Loucy (cell line): ENCODE data around the gene RBM44.
"Not testable (repeated sequence)": the region's sequence is repeated elsewhere in the genome, so short reads cannot be mapped to it uniquely, and the experiment has no call there.

Experiments used
- H2AFZ ChIP-seq: fragments of 200-600 bp; sonication (generic); 2 replicates; pipeline ENCODE4 v1.6.0; 2016; ENCODE audit warnings: antibody characterized with exemption, mild to moderate bottlenecking, low read length, moderate library complexity
- H3F3A ChIP-seq: fragments of 200-600 bp; 2 replicates; pipeline ENCODE4 v1.6.0; 2016; ENCODE audit warnings: antibody characterized with exemption, low read depth, mild to moderate bottlenecking
- H3K27me3 ChIP-seq: fragments of 200-600 bp; sonication (generic); 2 replicates; pipeline ENCODE4 v1.6.1; 2014; ENCODE audit warnings: low read length, mild to moderate bottlenecking; ENCODE audit not compliant: insufficient read depth, poor library complexity, severe bottlenecking
- H3K36me3 ChIP-seq: fragments of 200-600 bp; sonication (generic); 2 replicates; pipeline ENCODE4 v1.6.1; 2016; ENCODE audit warnings: low read length; ENCODE audit not compliant: insufficient read depth
- H3K4me1 ChIP-seq: fragments of 200-600 bp; sonication (generic); 2 replicates; pipeline ENCODE4 v1.5.1; 2014; ENCODE audit warnings: low read length, mild to moderate bottlenecking; ENCODE audit not compliant: insufficient read depth, poor library complexity, severe bottlenecking
- H3K4me2 ChIP-seq: fragments of 200-600 bp; sonication (generic); 2 replicates; pipeline ENCODE4 v1.6.0; 2014; ENCODE audit warnings: antibody characterized with exemption, low read length, low read depth, mild to moderate bottlenecking; ENCODE audit not compliant: poor library complexity, severe bottlenecking
- H3K4me3 ChIP-seq: fragments of 200-600 bp; sonication (generic); 2 replicates; pipeline ENCODE4 v1.5.1; 2014; ENCODE audit warnings: low read length, mild to moderate bottlenecking, mixed read lengths; ENCODE audit not compliant: poor library complexity, severe bottlenecking
- H3K79me2 ChIP-seq: fragments of 200-600 bp; sonication (generic); 2 replicates; pipeline ENCODE4 v1.6.1; 2014; ENCODE audit warnings: low read length; ENCODE audit not compliant: insufficient read depth
- H3K9ac ChIP-seq: fragments of 200-600 bp; sonication (generic); 2 replicates; pipeline ENCODE4 v1.6.0; 2014; ENCODE audit warnings: mild to moderate bottlenecking, low read depth, low read length, moderate library complexity; ENCODE audit not compliant: poor library complexity, severe bottlenecking
- H3K9me2 ChIP-seq: fragments of 200-600 bp; sonication (generic); replicated peaks from 2 replicates; pipeline ENCODE4 v1.6.1; 2016; ENCODE audit warnings: low read depth, low read length, mixed read lengths
- H3K9me3 ChIP-seq: fragments of 200-600 bp; sonication (generic); 2 replicates; pipeline ENCODE4 v1.6.1; 2014; ENCODE audit warnings: mild to moderate bottlenecking, antibody characterized with exemption, low read length, low read depth; ENCODE audit not compliant: insufficient read depth
- H4K20me1 ChIP-seq: fragments of 200-600 bp; sonication (generic); 2 replicates; pipeline ENCODE4 v1.6.0; 2014; ENCODE audit warnings: antibody characterized with exemption, low read length, mild to moderate bottlenecking; ENCODE audit not compliant: insufficient read depth, poor library complexity, severe bottlenecking
- CTCF ChIP-seq: fragments of 200-600 bp; sonication (generic); conservative IDR thresholded peaks from 2 replicates; pipeline ENCODE4 v1.5.1; 2014; ENCODE audit warnings: mild to moderate bottlenecking, antibody characterized with exemption, low read length
- EZH2phosphoT487 ChIP-seq: fragments of 200-600 bp; IDR thresholded peaks from 2 replicates; pipeline ENCODE4 v1.6.1; 2018; ENCODE audit warnings: antibody characterized with exemption, mild to moderate bottlenecking, moderate library complexity, borderline replicate concordance

Gene RBM44

GRCh38 chr2:237760506-237761502 is 37.8 kb upstream of the RBM44 start:
- H3K27me3 ChIP-seq, result no peaks in the 10 kb centered on the region
- no peaks in the 10 kb centered on the region for H3K79me2 ChIP-seq
- TF ChIP-seq EZH2phosphoT487, result no peak
- TF ChIP-seq CTCF, result no peak
- H3K9me2 ChIP-seq, result no peaks in the 10 kb centered on the region
- no peak overlapping the region for H3K9ac ChIP-seq
- H2AFZ ChIP-seq, result no peak overlapping the region
- H3F3A ChIP-seq, result no peaks in the 10 kb centered on the region
- H3K9me3 ChIP-seq, result no peaks in the 10 kb centered on the region
- H4K20me1 ChIP-seq, result no peaks in the 10 kb centered on the region
- no peaks in the 10 kb centered on the region for H3K4me1 ChIP-seq
- H3K4me2 ChIP-seq, result no peak overlapping the region
- H3K4me3 ChIP-seq, result no peak overlapping the region
- peaks cover 79% of the 10 kb centered on the region; the same call in 1 of the 2 replicates for H3K36me3 ChIP-seq

- H3F3A ChIP-seq, H2AFZ ChIP-seq, H3K27me3 ChIP-seq, H3K9me2 ChIP-seq, H4K20me1 ChIP-seq, H3K9ac ChIP-seq, H3K4me3 ChIP-seq, H3K4me2 ChIP-seq, H3K4me1 ChIP-seq, H3K79me2 ChIP-seq, H3K9me3 ChIP-seq: not testable (repeated sequence)
- peaks cover 72% of the 10 kb centered on the region; the same call in 1 of the 2 replicates for H3K36me3 ChIP-seq
Observed at GRCh38 chr2:237762291-237763182, 36.0 kb upstream of the RBM44 start.

GRCh38 chr2:237763812-237764211 is 34.8 kb upstream of the RBM44 start:
- Histone ChIP-seq H3F3A (no peaks in the 10 kb centered on the region), H3K9me3 (no peaks in the 10 kb centered on the region), H2AFZ (no peak overlapping the region), H3K4me1 (no peaks in the 10 kb centered on the region), H4K20me1 (no peaks in the 10 kb centered on the region), H3K36me3 (peaks cover 60% of the 10 kb centered on the region; the same call in 1 of the 2 replicates), H3K79me2 (no peaks in the 10 kb centered on the region), H3K4me2 (no peak overlapping the region), H3K4me3 (no peak overlapping the region), H3K9me2 (no peaks in the 10 kb centered on the region), H3K27me3 (no peaks in the 10 kb centered on the region), H3K9ac (no peak overlapping the region)
- TF ChIP-seq EZH2phosphoT487 (no peak), CTCF (no peak)

- not testable (repeated sequence) for H3K27me3 ChIP-seq, H3K4me1 ChIP-seq, H4K20me1 ChIP-seq, H3K9ac ChIP-seq, H3K79me2 ChIP-seq, H2AFZ ChIP-seq, H3K4me2 ChIP-seq, H3K9me2 ChIP-seq, H3K4me3 ChIP-seq, H3K9me3 ChIP-seq, H3F3A ChIP-seq
- H3K36me3 ChIP-seq, result peaks cover 56% of the 10 kb centered on the region; the same call in 1 of the 2 replicates
Observed at GRCh38 chr2:237765122-237765521, 33.5 kb upstream of the RBM44 start.
